HG03103 (cell line): ENCODE measurements around the gene GAPT.

ENCODE experiments used
- ATAC-seq: cut with Tn5 transposase; IDR thresholded peaks from one replicate; pipeline ENCODE4 v1.9.1; 2021; ENCODE audit warnings: low read depth; ENCODE audit not compliant: unreplicated experiment

The GAPT gene

GRCh38 chr5:58491216-58491892 is at the start of gene GAPT:
Gene GAPT, plus strand, starts transcription at chr5:58491435. Its CDS starts 3,102 bp downstream, at chr5:58494537.
- ATAC-seq = peak; percentile 93

- ATAC-seq = no peak
Measured at GRCh38 chr5:58444805-58445204, 46.4 kb upstream of the GAPT start.

GRCh38 chr5:58446024-58446423 is 45.2 kb upstream of the GAPT start:
- ATAC-seq = no peak

GRCh38 chr5:58447226-58447625 is 44.0 kb upstream of the GAPT start:
- no peak for ATAC-seq

GRCh38 chr5:58450018-58450417 is 41.2 kb upstream of the GAPT start:
- ATAC-seq = no peak

GRCh38 chr5:58450811-58451629 is 40.2 kb upstream of the GAPT start:
- no peak for ATAC-seq

GRCh38 chr5:58451732-58452565 is 39.3 kb upstream of the GAPT start:
- no peak for ATAC-seq

GRCh38 chr5:58452566-58453258 is 38.5 kb upstream of the GAPT start:
- ATAC-seq = no peak

- ATAC-seq = no peak
Measured at GRCh38 chr5:58453306-58453705, 37.9 kb upstream of the GAPT start.

- no peak for ATAC-seq
Measured at GRCh38 chr5:58454025-58454424, 37.2 kb upstream of the GAPT start.

GRCh38 chr5:58455066-58455465 is 36.2 kb upstream of the GAPT start:
- no peak for ATAC-seq

- ATAC-seq = no peak
Measured at GRCh38 chr5:58455480-58455879, 35.8 kb upstream of the GAPT start.

GRCh38 chr5:58456026-58456425 is 35.2 kb upstream of the GAPT start:
- ATAC-seq = no peak

- ATAC-seq = no peak
Measured at GRCh38 chr5:58456486-58456885, 34.7 kb upstream of the GAPT start.

GRCh38 chr5:58457050-58457449 is 34.2 kb upstream of the GAPT start:
- no peak for ATAC-seq

GRCh38 chr5:58458141-58458742 is 33.0 kb upstream of the GAPT start:
- ATAC-seq = no peak

GRCh38 chr5:58458743-58459145 is 32.5 kb upstream of the GAPT start:
- no peak for ATAC-seq

GRCh38 chr5:58459146-58460001 is 31.9 kb upstream of the GAPT start:
- ATAC-seq = no peak

GRCh38 chr5:58460002-58460731 is 31.1 kb upstream of the GAPT start, which contains the start of gene PLK2:
Gene PLK2, minus strand, starts transcription at chr5:58460086. Its CDS starts 127 bp downstream, at chr5:58459959.
- peak; percentile 57 for ATAC-seq
